Neural progenitor cell (in vitro differentiated cells): ENCODE data around the gene NGFR. TPM values are rescaled to one million over a fixed set of nuclear protein-coding genes. Genes with fewer than 3 reads are reported as not detected.

Experiments
- DNase-seq: peaks from one replicate; pipeline ENCODE4 v3.0.0-alpha.2; 2016; ENCODE audit warnings: low spot score
- H2AFZ ChIP-seq: fragments of 200-600 bp; sonication (generic); replicated peaks from 2 replicates; pipeline ENCODE4 v1.6.1; 2016; ENCODE audit warnings: antibody characterized with exemption
- H3F3A ChIP-seq: fragments of 200-600 bp; sonication (generic); 2 replicates; pipeline ENCODE4 v1.6.1; 2016; ENCODE audit warnings: antibody characterized with exemption, low read depth
- H3K27ac ChIP-seq: fragments of 200-600 bp; sonication (generic); 2 replicates; pipeline ENCODE4 v1.5.1; 2016; ENCODE audit warnings: mild to moderate bottlenecking
- H3K27me3 ChIP-seq: fragments of 200-600 bp; sonication (generic); 2 replicates; pipeline ENCODE4 v1.6.1; 2016; ENCODE audit warnings: mild to moderate bottlenecking, moderate library complexity
- H3K36me3 ChIP-seq: fragments of 200-600 bp; sonication (generic); 2 replicates; pipeline ENCODE4 v1.5.1; 2016
- H3K4me1 ChIP-seq: fragments of 200-600 bp; sonication (generic); 2 replicates; pipeline ENCODE4 v1.6.1; 2016; ENCODE audit warnings: mixed run types
- H3K4me2 ChIP-seq: fragments of 200-600 bp; sonication (generic); 2 replicates; pipeline ENCODE4 v1.6.1; 2016
- H3K4me3 ChIP-seq: fragments of 200-600 bp; sonication (generic); 2 replicates; pipeline ENCODE4 v1.5.1; 2016
- H3K79me2 ChIP-seq: fragments of 200-600 bp; sonication (generic); 2 replicates; pipeline ENCODE4 v1.6.1; 2016; ENCODE audit warnings: low read depth
- H3K9ac ChIP-seq: fragments of 200-600 bp; sonication (generic); 2 replicates; pipeline ENCODE4 v1.6.1; 2016
- H3K9me3 ChIP-seq: fragments of 200-600 bp; sonication (generic); 2 replicates; pipeline ENCODE4 v1.5.1; 2016; ENCODE audit warnings: low read depth
- H4K20me1 ChIP-seq: fragments of 200-600 bp; sonication (generic); 2 replicates; pipeline ENCODE4 v1.6.1; 2016; ENCODE audit warnings: low read depth
- H3K27ac Mint-ChIP-seq: 3 replicates; pipeline ENCODE4 v1.8.0; 2021; ENCODE audit warnings: mixed read lengths
- H3K27me3 Mint-ChIP-seq: 2 replicates; pipeline ENCODE4 v1.8.0; 2022; ENCODE audit warnings: low read depth, mild to moderate bottlenecking, inconsistent platforms, moderate library complexity, mixed read lengths; ENCODE audit not compliant: insufficient read depth
- H3K36me3 Mint-ChIP-seq: 3 replicates; pipeline ENCODE4 v1.8.0; 2021; ENCODE audit warnings: mixed read lengths
- H3K4me1 Mint-ChIP-seq: 3 replicates; pipeline ENCODE4 v1.8.0; 2021; ENCODE audit warnings: mixed read lengths
- H3K4me3 Mint-ChIP-seq: 3 replicates; pipeline ENCODE4 v1.8.0; 2021; ENCODE audit warnings: mild to moderate bottlenecking, moderate library complexity, mixed read lengths
- H3K9me3 Mint-ChIP-seq: 3 replicates; pipeline ENCODE4 v1.8.0; 2020; ENCODE audit warnings: mixed read lengths
- CTCF ChIP-seq: fragments of 200-600 bp; sonication (generic); IDR thresholded peaks from 2 replicates; pipeline ENCODE4 v1.5.1; 2017; ENCODE audit warnings: antibody characterized with exemption, mild to moderate bottlenecking
- EZH2 ChIP-seq: fragments of 200-600 bp; sonication (generic); IDR thresholded peaks from 2 replicates; pipeline ENCODE4 v1.6.1; 2017; ENCODE audit warnings: antibody characterized with exemption, mild to moderate bottlenecking, moderate library complexity
- EZH2phosphoT487 ChIP-seq: fragments of 200-600 bp; sonication (generic); IDR thresholded peaks from 2 replicates; pipeline ENCODE4 v1.6.1; 2017; ENCODE audit warnings: antibody characterized with exemption
- microRNA-seq: library from miRNA; unstranded; fragments of <30 nt; microRNA quantifications from one replicate; pipeline ENCODE4, GENCODE V29; 2016
- small RNA-seq: library from RNA; depleted of rRNA; stranded (forward); fragments of <200 nt; gene quantifications from one replicate; pipeline ENCODE3, GENCODE V24; 2015
- total RNA-seq: library from RNA; depleted of rRNA; stranded (reverse); fragments of >200 nt; gene quantifications from 2 replicates; pipeline ENCODE4 v1.2.3, GENCODE V29; 2015; ENCODE audit warnings: low replicate concordance

The NGFR gene
- total RNA-seq, 1 donor from 2014 or later: 6.6 TPM

- Mint-ChIP-seq H3K27ac (no peak overlapping the region), H3K36me3 (no peaks in the 10 kb centered on the region)
- TF ChIP-seq EZH2phosphoT487 (no peak), EZH2 (no peak), CTCF (peak; percentile 76)
Measured at GRCh38 chr17:49557312-49558024, 62.4 kb downstream of the NGFR start.

More at GRCh38 chr17:49557312-49558024, 62.4 kb downstream of the NGFR start:
- no peak overlapping the region for H3K9ac ChIP-seq
- peaks cover 6% of the 10 kb centered on the region for H3F3A ChIP-seq
- no peaks in the 10 kb centered on the region for H3K9me3 ChIP-seq
- H3K4me3 ChIP-seq: no peak overlapping the region
- peak; percentile 89 for DNase-seq
- Mint-ChIP-seq H3K9me3 (no peaks in the 10 kb centered on the region), H3K27me3 (peaks cover 16% of the 10 kb centered on the region), H3K4me1 (peaks cover 7% of the 10 kb centered on the region), H3K4me3 (no peak overlapping the region)
- no peak overlapping the region for H3K4me2 ChIP-seq
- H3K36me3 ChIP-seq: no peaks in the 10 kb centered on the region
- H3K27me3 ChIP-seq: peaks cover 20% of the 10 kb centered on the region
- H3K79me2 ChIP-seq: no peaks in the 10 kb centered on the region
- peaks cover 5% of the 10 kb centered on the region for H3K4me1 ChIP-seq
- H3K27ac ChIP-seq: no peak overlapping the region
- H2AFZ ChIP-seq: no peak overlapping the region
- H4K20me1 ChIP-seq: no peaks in the 10 kb centered on the region

Small RNA genes within 50 kb of the gene (microRNA-seq; reads per million reads assigned to microRNA genes)
- gene MIR6165: not detected

Small RNA genes within 50 kb of the gene (small RNA-seq; reads per million reads assigned to genes)
- gene MIR6165: not detected

Other genes with a start within 250 kb of the NGFR start
- gene ZNF652, start 133.0 kb upstream of the NGFR start, total RNA-seq: 45.6 and 55.7 TPM in 2 replicates
- 126 and 168 TPM in 2 replicates for gene PHB1, start 80.4 kb upstream of the NGFR start, total RNA-seq
- gene NXPH3, start 80.6 kb downstream of the NGFR start, total RNA-seq: 3.6 and 10.7 TPM in 2 replicates
- 29.5 and 40.3 TPM in 2 replicates for gene SPOP, start 182.8 kb downstream of the NGFR start, total RNA-seq
- 52.7 and 62.1 TPM in 2 replicates for gene SLC35B1, start 212.7 kb downstream of the NGFR start, total RNA-seq